Measurements from ENCODE around the gene TMEM106B. TPM values are rescaled to one million over a fixed set of nuclear protein-coding genes. Genes with fewer than 3 reads are reported as not detected.

Gene TMEM106B
- total and polyA plus RNA-seq, 2 of the 8 experiments (the other 6 are each of a cell fraction or from before 2014, with no cell fraction given) = 16.0 to 29.1 TPM

DNA sequence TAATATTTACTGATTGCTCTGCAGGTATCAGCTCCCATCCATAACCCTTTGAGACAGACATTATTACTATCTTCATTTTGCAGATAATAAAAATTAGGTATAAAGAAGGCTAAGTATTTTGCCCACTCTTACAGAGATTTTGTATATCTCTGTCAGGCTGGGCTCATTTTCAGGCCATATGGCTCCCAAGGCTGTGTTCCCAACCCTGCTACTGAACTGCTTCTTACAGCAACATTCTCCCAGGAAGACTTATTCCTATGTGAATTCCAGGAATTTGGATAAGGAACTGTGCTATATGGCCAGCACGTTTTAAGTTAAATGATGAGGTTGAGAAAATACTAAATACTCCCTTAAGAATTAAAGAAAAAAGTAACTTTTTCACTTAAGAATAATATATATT, 1.9 kb upstream of the TMEM106B start:
- Histone ChIP-seq H2AFZ (ENCODE audit: low read length) (no peak overlapping the region), H2AK5ac (ENCODE audit: low read depth, low read length) (no peak overlapping the region), H3K27ac (ENCODE audit: low read depth, low read length) (no peak overlapping the region), H3K4me2 (ENCODE audit: insufficient read depth in 1 of 2, low read depth in 2 of 2, low read length in 2 of 2) (no peak overlapping the region), H2BK120ac (replicated peaks; ENCODE audit: low read depth, low read length) (no peak overlapping the region), H3K4me3 (ENCODE audit: extremely low read depth in 1 of 4, insufficient read depth in 2 of 4, low read depth in 3 of 4, low read length in 4 of 4) (no peak overlapping the region), H3K14ac (ENCODE audit: insufficient read length) (no peak overlapping the region), H4K5ac (ENCODE audit: insufficient read length, low read depth, low read length) (no peak overlapping the region), H2BK15ac (ENCODE audit: low read length) (no peak overlapping the region), H3K23ac (ENCODE audit: insufficient read length) (no peak overlapping the region), H3K56ac (replicated peaks; ENCODE audit: insufficient read length, low read depth, low read length) (no peak overlapping the region), H3K9ac (replicated peaks in 1 of 4; ENCODE audit: extremely low read depth in 1 of 4, low read depth in 3 of 4, low read length in 3 of 4) (no peak overlapping the region), H2BK12ac (ENCODE audit: low read depth, low read length) (no peak overlapping the region), H3K4me1 (replicated peaks in 1 of 4; ENCODE audit: control insufficient read depth in 3 of 4, insufficient read depth in 4 of 4, low read length in 3 of 4) (peaks cover 0 to 2% (median 0%) of the 10 kb centered on the region in 4 experiments; a peak in 1 of 7 replicates), H3K79me1 (ENCODE audit: low read depth, low read length) (no peaks in the 10 kb centered on the region), H3K27me3 (replicated peaks in 1 of 4; ENCODE audit: control insufficient read depth in 3 of 4, extremely low read depth in 1 of 4, insufficient read depth in 3 of 4, low read length in 3 of 4) (no peaks in the 10 kb centered on the region), H3K18ac (ENCODE audit: extremely low read depth, low read length) (no peak overlapping the region), H3K4ac (replicated peaks; ENCODE audit: insufficient read length, low read depth, low read length) (no peak overlapping the region), H2BK20ac (ENCODE audit: low read length) (no peak overlapping the region), H4K20me1 (replicated peaks in 1 of 2; ENCODE audit: control insufficient read depth in 1 of 2, insufficient read depth in 2 of 2, low read length in 2 of 2) (no peaks in the 10 kb centered on the region), H3K23me2 (ENCODE audit: low read depth, low read length) (peaks cover 6% of the 10 kb centered on the region), H4K91ac (replicated peaks; ENCODE audit: insufficient read length, low read length) (no peak overlapping the region), H4K8ac (ENCODE audit: extremely low read depth, insufficient read depth, low read length) (no peak overlapping the region), H3K36me3 (ENCODE audit: control insufficient read depth in 2 of 4, insufficient read depth in 4 of 4, low read length in 3 of 4) (no peaks in the 10 kb centered on the region), H3K9me3 (ENCODE audit: insufficient read depth in 2 of 2, low read depth in 1 of 2, low read length in 1 of 2) (no peaks in the 10 kb centered on the region), H3K79me2 (ENCODE audit: control insufficient read depth in 1 of 2, insufficient read depth in 2 of 2, low read length in 2 of 2) (peaks cover 0 to 24% of the 10 kb centered on the region in 2 experiments; a peak in 2 of 4 replicates), H2BK5ac (ENCODE audit: low read depth, low read length) (no peak overlapping the region)
- DNase-seq (ENCODE audit: low read depth in 1 of 2, low spot score in 2 of 2) (no peak), FAIRE-seq (no peak)
- 78% methylated on average over 1 of the region's 1 CpG; no CpG with 5 or more reads in 1 of the 2 experiments for WGBS, 2 experiments (ENCODE audit: extremely low coverage in 1 of 2, insufficient coverage in 1 of 2, insufficient read length in 1 of 2, insufficient replicate concordance in 2 of 2, low coverage in 1 of 2, low lambda C conversion rate in 2 of 2, missing lambda C conversion rate in 1 of 2)
- ChIA-PET CTCF (ENCODE audit: partially characterized antibody) (no interaction called here), POLR2A (ENCODE audit: partially characterized antibody) (no interaction called here)

All from H1 (cell line).